NCI-H1092 treated with DMSO at 0.1 percent for 48 hours (cell line): ENCODE results near the gene NRARP.

Experiments
- DNase-seq: peaks from one replicate; lab custom pipeline; 2025; lab: John Stamatoyannopoulos, UW

The NRARP gene

DNA sequence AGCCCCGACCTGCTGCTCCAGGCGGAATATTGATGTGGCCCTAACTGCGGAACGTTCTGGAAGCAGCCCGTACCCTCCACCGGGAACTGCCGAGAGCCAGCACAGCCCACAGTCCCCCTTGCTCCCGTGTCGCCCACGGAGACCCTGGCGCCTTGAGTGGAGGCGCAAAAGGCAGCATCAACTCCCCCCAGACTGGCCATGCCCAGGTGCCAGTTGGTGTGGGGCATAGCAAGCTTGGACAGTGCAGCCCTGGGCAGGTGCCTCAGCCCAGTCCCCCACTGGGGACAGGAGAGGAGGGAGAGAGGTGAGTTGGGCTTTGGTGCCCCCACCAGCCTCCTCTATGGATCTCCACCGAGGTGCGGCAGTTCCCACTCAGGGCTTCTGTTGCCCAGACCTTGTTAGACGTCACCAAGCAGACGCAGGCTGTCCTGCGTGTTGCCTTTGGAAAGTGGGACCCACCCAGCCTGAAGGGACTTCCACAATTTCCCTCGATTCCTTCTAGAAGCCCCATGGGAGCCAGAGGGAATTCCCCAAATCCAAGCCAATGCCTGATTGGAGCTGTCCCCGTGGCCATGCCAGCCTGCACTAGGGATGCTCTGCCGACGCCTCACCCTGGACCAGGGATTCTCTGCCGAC, 19.8 kb upstream of the NRARP start:
- DNase-seq: no peak

GRCh38 chr9:137320555-137321384, 18.7 kb upstream of the NRARP start:
- no peak for DNase-seq

- DNase-seq: no peak
These were observed 17.9 kb upstream of the NRARP start for GRCh38 chr9:137319739-137320551.

DNA sequence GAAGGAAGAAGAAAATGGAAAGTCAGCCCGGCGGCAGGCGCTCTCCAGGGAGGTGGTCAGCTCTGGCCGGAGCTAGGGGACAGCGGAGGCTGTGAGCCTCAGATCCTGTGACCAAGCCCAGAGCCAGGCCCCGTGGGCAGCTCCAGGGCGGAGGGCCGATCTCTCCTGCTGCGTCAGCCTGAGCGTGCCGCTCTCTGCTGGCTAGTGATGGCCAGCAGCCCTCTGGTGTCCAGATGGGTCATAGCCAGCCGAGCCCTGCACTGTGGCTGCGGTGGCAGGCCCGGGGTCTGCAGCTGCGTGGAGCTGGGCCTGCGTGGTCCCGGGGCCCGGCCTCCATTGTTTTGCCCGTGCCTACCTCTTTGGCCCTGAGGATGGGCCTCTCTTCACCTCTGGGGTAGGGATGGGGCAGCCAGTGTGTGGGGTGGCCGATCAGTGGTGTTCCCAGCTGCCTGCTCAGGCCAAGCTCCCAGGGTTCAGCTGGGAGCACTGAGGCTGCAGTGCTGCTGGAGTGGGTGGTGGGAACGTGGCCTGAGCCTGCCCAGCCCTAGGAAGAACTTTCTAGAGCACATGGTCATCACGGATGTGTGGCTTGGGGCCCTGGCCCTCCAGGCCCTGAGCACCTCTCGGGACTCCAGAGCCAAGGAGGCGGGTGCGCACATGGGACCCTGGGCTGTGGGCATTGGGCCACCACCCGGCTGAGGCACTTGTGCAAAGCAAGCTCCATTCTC, 17.1 kb upstream of the NRARP start:
- DNase-seq: no peak

- DNase-seq: no peak
These were observed 16.5 kb upstream of the NRARP start for GRCh38 chr9:137318602-137319001.

- no peak for DNase-seq
These were observed 15.8 kb upstream of the NRARP start for GRCh38 chr9:137317718-137318511.

GRCh38 chr9:137317021-137317717, 15.1 kb upstream of the NRARP start:
- no peak for DNase-seq

- DNase-seq: no peak
These were observed 14.2 kb upstream of the NRARP start for GRCh38 chr9:137316012-137316981.

GRCh38 chr9:137315581-137316011, 13.5 kb upstream of the NRARP start:
- DNase-seq: no peak

DNA sequence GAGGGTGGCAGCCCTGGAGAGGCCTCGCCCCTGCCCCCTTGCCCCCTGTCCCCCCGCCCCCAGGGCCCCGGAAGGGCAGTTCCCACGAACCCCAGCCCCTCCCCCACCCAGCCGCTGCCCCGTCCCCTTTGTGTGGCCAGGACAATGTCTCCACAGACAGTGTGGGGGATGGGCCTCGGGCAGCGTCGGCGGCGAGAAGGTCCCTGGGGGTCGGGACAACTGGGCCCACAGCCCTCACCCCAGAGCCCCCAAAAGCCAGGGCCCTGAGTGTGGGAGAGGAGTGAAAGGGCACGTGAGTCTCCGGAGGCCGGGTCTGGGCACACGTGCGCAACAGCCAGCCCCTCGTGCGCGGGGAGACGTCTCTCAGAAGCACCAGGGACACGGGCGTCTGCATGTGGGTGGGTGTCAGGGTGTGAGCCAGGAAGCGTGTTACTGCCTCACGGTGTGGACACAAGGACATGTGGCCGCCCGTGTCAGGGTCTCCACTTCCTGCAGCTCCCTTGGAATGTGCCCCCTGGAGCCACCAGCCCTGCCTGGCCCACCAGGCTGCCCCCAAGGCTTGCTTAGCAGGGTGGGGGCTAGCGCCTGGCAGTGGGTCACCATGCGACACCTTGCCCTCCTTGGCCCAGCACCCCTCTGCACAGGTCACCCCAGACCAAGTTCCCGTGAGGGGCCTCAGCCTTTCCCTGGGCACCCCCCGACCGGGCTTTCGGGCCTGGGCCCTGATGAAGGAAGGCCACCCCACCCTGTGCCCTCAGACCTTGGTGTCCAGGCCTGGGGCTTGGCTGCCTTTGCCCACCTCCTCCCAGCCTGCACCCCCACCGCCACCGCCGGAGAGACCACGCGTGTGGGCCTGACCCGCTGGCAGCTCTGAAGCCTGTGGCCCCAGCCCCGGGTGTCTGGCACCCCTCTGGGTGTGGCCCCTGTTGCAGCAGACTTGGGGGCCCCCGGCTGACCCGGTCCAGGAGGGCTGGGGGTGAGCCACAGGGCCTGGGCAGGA, 12.8 kb upstream of the NRARP start:
- DNase-seq: no peak

DNA sequence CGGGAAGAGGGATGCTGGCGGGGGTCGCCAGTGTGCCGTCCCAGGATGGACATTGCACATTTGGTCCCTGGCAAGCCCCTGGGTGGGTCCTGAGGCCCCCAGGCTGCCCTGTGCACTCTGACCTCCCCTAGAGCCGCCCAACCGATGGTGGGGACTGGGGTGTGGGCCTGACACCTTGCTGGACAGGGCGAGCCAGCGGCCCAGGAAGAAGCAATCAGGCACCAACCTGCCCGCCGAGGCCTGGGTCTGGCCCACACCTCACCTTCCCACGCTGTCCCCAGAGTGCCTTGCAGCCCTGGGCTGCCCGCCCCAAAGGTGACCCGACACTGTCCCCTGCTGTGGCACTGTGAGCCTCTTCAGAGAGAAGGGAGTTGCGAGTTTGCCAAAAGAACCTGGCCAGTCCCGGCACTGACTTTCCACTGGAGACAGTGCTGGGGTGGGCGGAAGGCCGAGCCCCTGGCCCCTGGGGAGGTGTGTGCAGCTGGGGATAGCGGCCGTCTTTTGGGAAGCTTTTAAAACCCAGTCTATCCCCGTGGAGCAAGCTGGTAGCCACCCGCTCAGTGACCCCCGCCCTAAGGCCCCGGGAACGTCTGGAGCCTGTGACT, 12.0 kb upstream of the NRARP start:
- no peak for DNase-seq

DNA sequence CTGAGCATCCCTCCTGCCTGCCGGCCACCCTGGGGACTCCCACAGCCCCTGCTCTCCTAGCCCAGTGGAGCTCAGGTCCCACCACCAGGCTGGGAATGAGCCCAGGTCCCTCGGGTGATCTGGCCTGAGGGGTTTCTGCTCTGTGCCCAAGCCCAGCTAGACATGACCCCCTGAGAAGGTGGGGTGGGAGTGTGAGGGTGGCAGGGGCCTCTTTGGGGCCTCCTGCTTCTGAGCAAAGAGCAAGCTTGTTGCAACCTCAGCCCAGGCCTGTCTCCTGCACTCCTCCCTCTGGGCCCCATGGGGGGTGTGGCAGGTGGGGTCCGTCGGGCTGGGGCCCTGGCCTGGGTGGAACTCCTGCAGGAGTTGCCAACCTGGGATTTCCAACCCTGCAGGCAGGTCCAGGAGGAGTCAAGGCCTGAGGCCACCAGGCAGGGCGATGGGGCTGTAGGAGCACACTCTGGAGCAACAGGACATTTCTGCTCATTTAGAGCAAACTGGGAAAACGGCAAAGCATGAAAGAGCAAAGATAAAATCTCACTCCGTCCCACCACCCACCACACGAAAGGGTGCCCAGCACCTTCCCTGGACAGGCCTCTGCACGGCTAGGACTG, 11.4 kb upstream of the NRARP start:
- DNase-seq: no peak

DNA sequence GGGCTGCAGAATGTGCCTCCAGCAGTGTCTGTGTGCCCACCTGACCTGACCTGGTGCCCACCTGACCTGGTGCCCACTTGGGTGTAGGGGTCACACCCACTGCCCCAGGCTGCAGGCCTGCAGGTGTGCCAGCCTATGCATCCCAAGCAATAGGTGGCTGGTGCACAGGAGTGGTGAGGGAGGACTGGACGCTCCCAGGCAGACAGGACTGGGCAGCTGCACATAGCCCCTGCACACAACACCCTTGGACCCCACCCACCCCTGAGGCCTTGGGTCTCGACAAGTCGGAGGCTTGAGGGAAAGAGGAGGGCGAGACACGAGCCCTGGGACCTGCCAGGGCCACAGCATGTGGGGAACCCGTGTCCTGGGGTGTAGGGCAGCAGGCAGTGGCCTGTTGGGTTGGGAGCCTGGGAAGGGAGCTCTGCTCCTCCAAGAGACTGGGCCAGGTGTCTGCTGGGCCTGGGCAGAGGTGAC, 10.8 kb upstream of the NRARP start:
- no peak for DNase-seq

DNA sequence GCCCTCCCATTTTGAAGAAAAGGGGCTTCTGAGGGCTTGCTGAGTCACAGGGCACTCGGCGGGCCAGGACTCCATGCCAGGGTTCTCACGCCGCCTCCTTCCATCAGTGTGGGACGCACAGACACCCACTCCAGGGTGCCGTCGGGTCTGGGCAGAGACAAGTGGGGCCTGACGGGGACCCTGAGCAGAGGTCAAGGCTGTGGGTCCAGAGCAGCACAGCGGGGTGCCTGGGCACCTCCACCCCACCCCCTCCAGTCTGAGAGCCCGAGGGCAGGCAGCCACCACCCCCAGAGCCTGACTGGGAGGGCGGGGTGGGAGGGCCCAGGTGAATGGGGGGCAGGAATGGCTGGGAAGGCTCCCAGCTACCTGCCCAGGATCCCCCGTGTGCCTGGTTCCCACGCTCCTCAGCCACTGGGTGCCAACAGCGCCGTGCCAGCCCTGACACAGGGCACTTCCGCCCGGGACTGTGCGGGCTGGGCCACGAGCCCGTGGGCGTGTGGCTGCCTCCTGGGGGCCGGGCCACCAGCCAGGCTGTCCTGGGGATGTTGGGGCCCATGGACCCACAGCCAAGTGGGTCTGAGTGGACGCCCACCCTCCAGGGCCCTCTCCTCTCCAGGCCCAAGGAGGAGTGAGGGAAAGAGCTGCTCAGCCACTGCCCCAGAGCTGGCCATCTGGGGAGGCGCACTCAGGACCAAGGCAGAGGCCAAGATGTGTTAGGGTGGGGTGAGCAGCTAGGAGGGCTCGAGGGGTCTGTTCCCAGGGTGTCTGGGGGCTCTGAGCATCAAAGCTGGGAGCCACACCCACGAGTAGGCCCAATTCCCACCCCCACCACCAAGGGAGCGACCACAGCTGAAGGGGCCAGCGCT, 10.1 kb upstream of the NRARP start:
- no peak for DNase-seq

GRCh38 chr9:137311171-137311985, 9.3 kb upstream of the NRARP start:
- DNase-seq: no peak
